ENCODE data around the gene NDUFB3.
"Not testable (repeated sequence)": the region's sequence is repeated elsewhere in the genome, so short reads cannot be mapped to it uniquely, and the experiment has no call there.

The NDUFB3 gene

GRCh38 chr2:201114350-201114749 is 42.5 kb downstream of the NDUFB3 start:
- DNase-seq (ENCODE audit: low spot score), result no peak
- TF ChIP-seq, protein P1, sequence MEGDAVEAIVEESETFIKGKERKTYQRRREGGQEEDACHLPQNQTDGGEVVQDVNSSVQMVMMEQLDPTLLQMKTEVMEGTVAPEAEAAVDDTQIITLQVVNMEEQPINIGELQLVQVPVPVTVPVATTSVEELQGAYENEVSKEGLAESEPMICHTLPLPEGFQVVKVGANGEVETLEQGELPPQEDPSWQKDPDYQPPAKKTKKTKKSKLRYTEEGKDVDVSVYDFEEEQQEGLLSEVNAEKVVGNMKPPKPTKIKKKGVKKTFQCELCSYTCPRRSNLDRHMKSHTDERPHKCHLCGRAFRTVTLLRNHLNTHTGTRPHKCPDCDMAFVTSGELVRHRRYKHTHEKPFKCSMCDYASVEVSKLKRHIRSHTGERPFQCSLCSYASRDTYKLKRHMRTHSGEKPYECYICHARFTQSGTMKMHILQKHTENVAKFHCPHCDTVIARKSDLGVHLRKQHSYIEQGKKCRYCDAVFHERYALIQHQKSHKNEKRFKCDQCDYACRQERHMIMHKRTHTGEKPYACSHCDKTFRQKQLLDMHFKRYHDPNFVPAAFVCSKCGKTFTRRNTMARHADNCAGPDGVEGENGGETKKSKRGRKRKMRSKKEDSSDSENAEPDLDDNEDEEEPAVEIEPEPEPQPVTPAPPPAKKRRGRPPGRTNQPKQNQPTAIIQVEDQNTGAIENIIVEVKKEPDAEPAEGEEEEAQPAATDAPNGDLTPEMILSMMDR (IDR thresholded peaks at IDR 0.05; ENCODE audit: extremely low read depth, missing control alignments), result no peak

- TF ChIP-seq, protein P1 (IDR thresholded peaks at IDR 0.05; ENCODE audit: extremely low read depth, missing control alignments), result no peak
- DNase-seq (ENCODE audit: low spot score), result no peak
Measured at GRCh38 chr2:201114846-201115245, 43.0 kb downstream of the NDUFB3 start.

GRCh38 chr2:201116115-201116958 is 44.5 kb downstream of the NDUFB3 start, which contains the start of gene CFLAR:
Gene CFLAR, plus strand, starts transcription at chr2:201116164. Its CDS starts 13,702 bp downstream, at chr2:201129866.
- TF ChIP-seq, protein P1 (IDR thresholded peaks at IDR 0.05; ENCODE audit: extremely low read depth, missing control alignments), result no peak
- peak; percentile 84 for DNase-seq (ENCODE audit: low spot score)

GRCh38 chr2:201116959-201117734 is 45.3 kb downstream of the NDUFB3 start:
- TF ChIP-seq, protein P1 (IDR thresholded peaks at IDR 0.05; ENCODE audit: extremely low read depth, missing control alignments), result peak; percentile 8
- DNase-seq (ENCODE audit: low spot score), result peak; percentile 72

DNA sequence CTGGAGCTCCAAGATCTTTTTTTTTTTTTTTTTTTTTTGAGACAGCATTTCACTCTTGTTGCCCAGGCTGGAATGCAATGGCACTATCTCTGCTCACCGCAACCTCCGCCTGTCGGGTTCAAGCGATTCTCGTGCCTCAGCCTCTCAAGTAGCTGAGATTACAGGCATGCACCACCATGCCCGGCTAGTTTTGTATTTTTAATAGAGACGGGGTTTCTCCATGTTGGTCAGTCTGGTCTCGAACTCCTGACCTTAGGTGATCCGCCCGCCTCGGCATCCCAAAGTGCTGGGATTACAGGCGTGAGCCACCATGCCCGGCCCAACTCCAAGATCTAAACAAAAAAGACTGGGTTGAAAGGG is 45.9 kb downstream of the NDUFB3 start:
- not testable (repeated sequence) for DNase-seq (ENCODE audit: low spot score)

GRCh38 chr2:201118121-201118960 is 46.5 kb downstream of the NDUFB3 start:
- TF ChIP-seq, protein P1 (IDR thresholded peaks at IDR 0.05; ENCODE audit: extremely low read depth, missing control alignments), result peak; percentile 4

GRCh38 chr2:201118961-201119854 is 47.4 kb downstream of the NDUFB3 start:
- no peak for DNase-seq (ENCODE audit: low spot score)
- TF ChIP-seq, protein P1 (IDR thresholded peaks at IDR 0.05; ENCODE audit: extremely low read depth, missing control alignments), result no peak

More at GRCh38 chr2:201118121-201118960, 46.5 kb downstream of the NDUFB3 start:
- peak; percentile 73 for DNase-seq (ENCODE audit: low spot score)

All from GM20000 (cell line).